Omental fat pad (tissue), 4 donors: ENCODE data around the gene FREY1. TPM values are rescaled to one million over a fixed set of nuclear protein-coding genes. Genes with fewer than 3 reads are reported as not detected.

Experiments used
- ATAC-seq: fragments of 150-250 bp; one replicate; pipeline ENCODE4 v1.9.1; 2016; ENCODE audit warnings: mild to moderate bottlenecking, moderate library complexity; ENCODE audit not compliant: low FRiP score
- DNase-seq: peaks from one replicate; pipeline ENCODE4 v3.0.0-alpha.2; 2019; ENCODE audit warnings: low spot score
- CTCF ChIP-seq, 3 donors: fragments of 450-650 bp; IDR thresholded peaks; one replicate each; pipeline ENCODE4 v1.5.1; 2016 to 2017; ENCODE audit warnings: antibody characterized with exemption in 3 of 3, mild to moderate bottlenecking in 3 of 3, moderate library complexity in 2 of 3
- total RNA-seq, 4 donors: library from RNA; depleted of rRNA; stranded (reverse); fragments of >200 nt; gene quantifications; one replicate each; pipeline ENCODE4 v1.1.0, GENCODE V29; 2016

Gene FREY1
- total RNA-seq, 4 donors from 2014 or later, result 1.6 TPM; not detected in 3

GRCh38 chr11:45858751-45859398, 48.2 kb downstream of the FREY1 start:
- no peak for ATAC-seq
- DNase-seq, result no peak
- no peak for TF ChIP-seq CTCF (IDR thresholded peaks at IDR 0.05)

- ATAC-seq (peak; percentile 73), DNase-seq (peak; percentile 35)
- no peak for TF ChIP-seq CTCF (IDR thresholded peaks at IDR 0.05)
Measured at GRCh38 chr11:45857961-45858474, 49.1 kb downstream of the FREY1 start.

Other genes with a start within 250 kb of the FREY1 start
- gene CHST1, start 241.6 kb downstream of the FREY1 start, total RNA-seq, result 1 to 10 TPM in 3 of 4 donors, under 1 TPM in 1; 0.37 to 8.4 (median 2.7) TPM
- 100 to 1,000 TPM in 1 of 4 donors, 10 to 100 TPM in 3; 18.6 to 103 (median 73.0) TPM for gene SLC35C1, start 102.1 kb downstream of the FREY1 start, total RNA-seq
- 10 to 100 TPM; 53.1 to 63.4 (median 60.2) TPM for gene CRY2, start 59.8 kb downstream of the FREY1 start, total RNA-seq
- gene MAPK8IP1, start 21.6 kb downstream of the FREY1 start, total RNA-seq, result 1 to 10 TPM; 3.2 to 7.4 (median 4.3) TPM
- gene PEX16, start 10.6 kb upstream of the FREY1 start, total RNA-seq, result 10 to 100 TPM; 20.1 to 25.0 (median 22.8) TPM
- under 1 TPM in 2 of 4 donors, not detected in 2; 0.24 to 0.37 TPM for gene LARGE2, start 15.4 kb upstream of the FREY1 start, total RNA-seq
- 10 to 100 TPM; 16.1 to 73.0 (median 22.1) TPM for gene PHF21A, start 214.2 kb upstream of the FREY1 start, total RNA-seq